GM19467 (cell line): ENCODE data around the gene NR5A2.

Experiments used
- ATAC-seq: cut with Tn5 transposase; IDR thresholded peaks from one replicate; pipeline ENCODE4 v1.9.1; 2021; ENCODE audit warnings: mild to moderate bottlenecking, moderate library complexity; ENCODE audit not compliant: unreplicated experiment

The NR5A2 gene

GRCh38 chr1:200027264-200027823 lies at the start of gene NR5A2:
NR5A2 (plus strand) TSS chr1:200027710; CDS start chr1:200027848, 138 bp downstream.
- ATAC-seq = no peak

- no peak for ATAC-seq
Observed at GRCh38 chr1:199978408-199978940, 49.0 kb upstream of the NR5A2 start.

GRCh38 chr1:199979071-199979470 lies 48.4 kb upstream of the NR5A2 start:
- no peak for ATAC-seq

- ATAC-seq = no peak
Observed at GRCh38 chr1:199981584-199981983, 45.9 kb upstream of the NR5A2 start.

- ATAC-seq = no peak
Observed at GRCh38 chr1:199982606-199983005, 44.9 kb upstream of the NR5A2 start.

GRCh38 chr1:199983531-199983930 lies 44.0 kb upstream of the NR5A2 start:
- ATAC-seq = no peak

GRCh38 chr1:199995096-199995685 lies 32.3 kb upstream of the NR5A2 start:
- ATAC-seq = no peak

GRCh38 chr1:200005165-200005564 lies 22.3 kb upstream of the NR5A2 start:
- no peak for ATAC-seq

GRCh38 chr1:200006711-200007110 lies 20.8 kb upstream of the NR5A2 start:
- no peak for ATAC-seq

- no peak for ATAC-seq
Observed at GRCh38 chr1:200015811-200016210, 11.7 kb upstream of the NR5A2 start.

- no peak for ATAC-seq
Observed at GRCh38 chr1:200021577-200022238, 5.8 kb upstream of the NR5A2 start.

GRCh38 chr1:200022239-200022804 lies 5.2 kb upstream of the NR5A2 start:
- no peak for ATAC-seq

- no peak for ATAC-seq
Observed at GRCh38 chr1:200028586-200029034, 1.1 kb downstream of the NR5A2 start.

- ATAC-seq = no peak
Observed at GRCh38 chr1:200029035-200029821, 1.7 kb downstream of the NR5A2 start.

GRCh38 chr1:200029822-200030152 lies 2.3 kb downstream of the NR5A2 start:
- no peak for ATAC-seq

- no peak for ATAC-seq
Observed at GRCh38 chr1:200030791-200031190, 3.3 kb downstream of the NR5A2 start.

GRCh38 chr1:200033511-200034261 lies 6.2 kb downstream of the NR5A2 start:
- ATAC-seq = no peak

- no peak for ATAC-seq
Observed at GRCh38 chr1:200034262-200034557, 6.7 kb downstream of the NR5A2 start.

GRCh38 chr1:200034761-200035396 lies 7.4 kb downstream of the NR5A2 start:
- no peak for ATAC-seq

- no peak for ATAC-seq
Observed at GRCh38 chr1:200035397-200035955, 8.0 kb downstream of the NR5A2 start.
